CD1c-positive myeloid dendritic cell (primary cell): ENCODE results near the gene DPEP1.
"Not testable (repeated sequence)": the region's sequence is repeated elsewhere in the genome, so short reads cannot be mapped to it uniquely, and the experiment has no call there.

ENCODE experiments used
- DNase-seq: peaks from one replicate; pipeline ENCODE4 v3.0.0-alpha.2; 2016; ENCODE audit errors: extremely low spot score

Gene DPEP1

DNA sequence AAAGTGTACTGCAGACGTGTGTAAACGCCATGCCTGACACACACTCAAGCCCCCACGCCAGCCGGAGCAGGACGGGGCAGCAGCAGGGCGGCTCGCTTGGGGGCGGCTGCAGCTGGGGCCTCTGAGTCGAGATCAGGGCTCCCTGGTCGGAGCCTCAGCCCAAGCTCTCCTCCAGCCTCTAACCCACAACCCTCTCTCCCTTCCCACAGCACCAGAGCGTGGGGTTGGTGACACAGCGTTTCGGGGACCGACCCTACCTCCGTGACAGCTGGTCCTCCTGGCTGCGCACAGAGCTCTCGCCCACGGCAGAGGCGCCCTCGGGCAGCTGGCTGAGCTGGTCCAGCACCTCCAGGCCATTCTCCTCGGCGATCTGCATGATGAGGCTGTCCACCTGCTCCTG lies 32.8 kb downstream of the DPEP1 start:
- DNase-seq, result no peak

- DNase-seq, result no peak
Measured at GRCh38 chr16:89646906-89647305, 33.5 kb downstream of the DPEP1 start.

DNA sequence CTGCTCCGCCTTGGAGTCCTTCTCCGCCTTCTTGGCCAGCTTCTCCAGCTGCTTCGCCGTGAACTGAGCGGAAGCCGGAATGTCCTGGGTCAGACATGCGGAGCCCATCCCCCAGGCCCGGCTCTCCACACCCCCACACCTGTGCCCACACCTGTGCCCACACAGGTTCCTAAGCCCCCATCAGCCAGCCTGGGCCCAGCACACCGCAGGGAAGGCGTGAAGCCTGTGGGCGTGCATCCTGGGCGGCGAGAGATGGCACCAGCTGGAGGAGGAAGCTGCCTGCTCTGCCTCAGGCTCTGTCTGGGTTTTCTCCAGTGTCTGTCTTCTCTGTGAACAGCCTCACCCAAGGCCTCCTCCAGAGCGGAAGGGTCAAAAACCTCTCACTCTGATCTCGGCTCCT lies 38.1 kb downstream of the DPEP1 start:
- no peak for DNase-seq

- DNase-seq, result no peak
Measured at GRCh38 chr16:89653656-89654295, 40.3 kb downstream of the DPEP1 start.

- DNase-seq, result no peak
Measured at GRCh38 chr16:89655062-89655643, 41.7 kb downstream of the DPEP1 start.

DNA sequence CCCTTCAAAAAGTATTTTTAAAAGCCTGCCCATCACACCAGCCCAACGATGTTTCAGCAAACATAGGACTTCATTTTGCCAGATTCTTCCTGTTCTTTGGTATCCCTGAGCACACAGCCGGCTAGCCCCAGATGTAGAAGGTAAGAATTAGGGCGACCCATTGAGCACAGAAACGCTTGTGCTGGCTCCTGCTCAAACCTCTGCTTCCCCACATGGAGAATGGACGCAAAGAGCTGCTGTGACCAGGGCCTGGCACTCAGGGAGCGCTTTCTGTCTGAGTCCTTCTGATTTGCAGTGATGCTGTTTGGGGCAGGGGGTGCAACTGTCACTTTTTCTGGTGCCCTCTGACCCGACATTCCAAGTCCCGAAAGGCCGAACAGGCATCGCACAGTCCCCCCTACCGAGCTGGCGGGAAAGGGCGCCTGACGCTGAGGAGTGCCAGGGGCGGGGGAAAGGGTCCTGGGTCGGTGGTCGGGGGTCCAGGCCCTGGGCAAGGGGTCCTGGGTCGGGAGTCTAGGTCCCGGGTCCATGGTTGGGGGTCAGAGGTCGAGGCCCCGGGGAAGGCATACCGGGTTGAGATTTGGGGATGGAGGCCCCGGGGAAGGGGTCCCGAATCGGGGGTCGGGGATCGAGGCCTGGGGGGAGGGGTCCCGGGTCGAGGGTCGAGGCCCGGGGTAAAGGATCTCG lies 43.1 kb downstream of the DPEP1 start:
- no peak for DNase-seq

DNA sequence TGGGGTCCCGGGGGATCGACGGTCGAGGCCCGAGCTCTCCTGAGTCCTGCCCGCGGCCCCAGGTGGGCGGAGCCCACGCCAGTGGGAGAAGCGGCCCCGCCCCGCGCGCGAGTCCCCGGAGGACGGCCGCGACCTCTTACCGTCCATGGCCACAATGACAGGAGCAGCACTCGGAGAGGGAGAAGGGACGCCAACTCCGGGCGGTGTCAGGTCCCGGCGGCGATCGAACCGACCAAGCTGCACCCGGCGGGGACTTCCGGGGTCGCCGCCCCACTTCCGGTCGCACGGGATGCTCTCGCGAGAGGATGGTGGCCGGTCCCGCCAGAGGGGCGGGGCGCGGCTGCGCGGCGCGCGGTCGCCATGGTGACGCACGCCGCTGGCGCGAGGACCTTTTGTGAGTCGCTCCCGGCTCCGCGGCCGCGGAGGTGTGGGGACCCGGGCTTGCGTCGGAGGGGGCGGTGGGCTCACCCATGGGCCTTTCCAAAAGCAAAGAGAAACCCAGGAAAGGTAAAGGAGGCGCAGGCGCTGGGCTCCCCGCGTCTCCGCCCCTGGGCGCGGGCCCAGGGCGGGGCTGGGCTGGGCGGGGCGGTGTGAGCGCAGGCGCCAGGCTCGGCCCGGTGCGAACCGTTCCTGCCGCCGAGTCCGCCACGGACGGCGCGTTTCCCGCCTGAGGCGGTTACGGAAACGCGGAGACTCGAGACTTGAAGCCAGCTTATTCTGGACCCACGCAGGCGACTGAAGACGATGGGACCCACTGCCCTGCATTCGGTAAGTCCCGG lies 44.2 kb downstream of the DPEP1 start, which contains the start of the genes CHMP1A and SPATA33:
TSS of gene CHMP1A (minus strand) at position 267 of the 779 bp plus-strand sequence. CDS start at position 147, 120 bp downstream.
TSS of gene SPATA33 (plus strand) at position 395 of the 779 bp plus-strand sequence. CDS start at position 471, 76 bp downstream.
- DNase-seq, result peak; percentile 95

GRCh38 chr16:89658221-89658879 lies 44.9 kb downstream of the DPEP1 start:
- DNase-seq, result no peak

GRCh38 chr16:89660146-89660545 lies 46.7 kb downstream of the DPEP1 start:
- DNase-seq, result no peak

- no peak for DNase-seq
Measured at GRCh38 chr16:89661215-89661614, 47.8 kb downstream of the DPEP1 start.

DNA sequence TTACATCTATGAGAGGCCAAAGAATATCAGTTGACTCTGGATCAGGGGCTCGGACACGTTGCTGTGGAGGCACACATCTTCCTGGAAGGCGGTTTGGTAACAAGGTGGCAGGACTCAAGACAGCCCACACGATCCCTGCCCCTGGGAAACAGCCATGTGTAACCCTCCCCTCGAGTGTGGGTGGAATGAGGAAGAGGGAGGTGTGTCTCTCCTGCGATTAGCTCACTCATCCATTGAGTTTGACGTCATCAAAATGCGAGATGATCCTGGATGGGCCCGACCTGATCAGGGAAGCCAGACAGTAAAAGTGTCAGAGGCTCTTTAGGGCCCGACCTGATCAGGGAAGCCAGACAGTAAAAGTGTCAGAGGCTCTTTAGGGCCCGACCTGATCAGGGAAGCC lies 50.8 kb downstream of the DPEP1 start:
- DNase-seq, result not testable (repeated sequence)

- DNase-seq, result not testable (repeated sequence)
Measured at GRCh38 chr16:89667000-89667399, 53.6 kb downstream of the DPEP1 start.

GRCh38 chr16:89667633-89668032 lies 54.2 kb downstream of the DPEP1 start:
- DNase-seq, result no peak

DNA sequence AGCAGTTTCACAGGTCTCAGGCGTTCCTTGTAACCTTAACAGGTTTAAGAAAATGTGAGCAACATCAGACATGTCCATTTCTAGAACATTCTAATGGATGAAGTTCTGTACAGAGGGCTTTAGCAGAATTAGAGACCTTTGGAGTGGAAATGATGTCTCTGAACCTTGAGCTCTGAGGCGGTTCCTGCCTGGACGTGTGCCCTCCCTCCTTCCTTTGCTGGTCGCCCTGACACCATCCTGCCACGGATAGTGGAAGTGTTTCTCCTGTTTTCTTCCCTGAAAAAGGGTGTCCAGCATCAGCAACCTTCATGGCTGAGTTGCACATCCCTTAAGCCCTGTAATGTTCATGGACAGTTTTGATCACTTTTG lies 55.3 kb downstream of the DPEP1 start:
- DNase-seq, result no peak

DNA sequence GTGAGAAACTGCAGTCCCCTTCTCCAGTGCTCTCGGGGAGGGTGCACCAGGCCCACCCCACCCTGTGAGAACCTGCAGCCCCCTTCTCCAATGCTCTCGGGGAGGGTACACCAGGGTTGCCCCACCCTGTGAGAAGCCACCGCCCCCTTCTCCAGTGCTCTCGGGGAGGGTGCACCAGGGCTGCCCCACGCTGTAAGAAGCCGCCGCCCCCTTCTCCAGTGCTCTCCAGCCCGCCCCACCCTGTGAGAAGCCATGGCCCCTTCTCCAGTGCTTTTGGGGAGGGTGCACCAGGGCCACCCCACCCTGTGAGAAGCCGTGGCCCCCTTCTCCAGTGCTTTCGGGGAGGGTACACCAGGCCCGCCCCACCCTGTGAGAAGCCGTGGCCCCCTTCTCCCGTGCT lies 56.3 kb downstream of the DPEP1 start:
- no peak for DNase-seq

DNA sequence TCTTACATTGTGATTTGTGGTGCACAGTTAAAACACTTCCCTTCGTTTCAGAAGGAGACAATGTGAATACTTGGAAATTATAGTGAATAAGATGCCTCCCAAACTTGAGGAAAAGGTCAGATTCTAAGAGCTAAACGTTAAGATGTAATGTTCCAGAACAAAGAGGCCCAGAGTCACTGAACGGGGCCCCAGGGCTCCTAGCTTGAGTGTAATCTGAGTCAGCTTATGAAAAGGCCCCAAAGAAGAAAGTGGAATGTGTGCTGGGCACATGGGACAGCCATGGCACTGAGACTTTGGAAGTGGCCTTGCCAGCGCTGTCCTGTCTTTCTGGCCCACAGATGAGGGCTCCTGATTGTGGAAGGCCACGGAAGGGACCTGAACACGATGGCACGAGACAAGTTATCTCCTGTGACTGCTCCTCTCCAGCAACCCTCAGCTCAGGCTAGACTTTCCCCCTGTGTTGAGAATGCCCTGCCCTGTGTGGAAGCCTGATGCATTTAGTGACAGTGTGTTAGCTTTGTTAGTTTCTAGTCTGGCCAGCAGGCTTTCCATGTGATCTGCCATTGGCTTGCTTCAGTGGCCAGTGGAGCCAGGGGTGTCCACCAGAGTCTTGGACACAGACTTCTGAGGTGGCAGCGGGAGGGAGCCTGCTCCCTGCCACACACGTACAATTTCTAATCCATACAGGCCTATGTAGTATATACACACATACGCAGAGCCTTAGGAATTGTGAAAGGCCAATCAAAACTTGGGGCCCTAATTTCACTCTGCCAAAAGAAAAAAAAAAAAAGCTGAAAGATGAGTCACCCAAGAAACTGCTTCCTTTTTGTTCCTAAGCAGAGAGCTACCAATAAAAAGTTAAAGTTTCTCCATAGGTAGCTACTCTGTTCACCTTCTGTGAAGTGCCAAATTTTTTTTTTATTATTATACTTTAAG lies 57.3 kb downstream of the DPEP1 start:
- no peak for DNase-seq

DNA sequence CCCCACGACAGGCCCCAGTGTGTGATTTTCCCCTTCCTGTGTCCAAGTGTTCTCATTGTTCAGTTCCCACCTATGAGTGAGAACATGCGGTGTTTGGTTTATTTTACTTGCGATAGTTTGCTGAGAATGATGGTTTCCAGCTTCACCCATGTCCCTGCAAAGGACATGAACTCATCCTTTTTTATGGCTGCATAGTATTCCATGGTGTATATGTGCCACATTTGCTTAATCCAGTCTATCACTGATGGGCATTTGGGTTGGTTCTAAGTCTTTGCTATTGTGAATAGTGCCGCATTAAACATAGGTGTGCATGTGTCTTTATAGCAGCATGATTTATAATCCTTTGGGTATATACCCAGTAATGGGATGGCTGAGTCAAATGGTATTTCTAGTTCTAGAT lies 58.1 kb downstream of the DPEP1 start:
- DNase-seq, result not testable (repeated sequence)

GRCh38 chr16:89672177-89672941 lies 58.9 kb downstream of the DPEP1 start:
- DNase-seq, result no peak

GRCh38 chr16:89678258-89678657 lies 64.8 kb downstream of the DPEP1 start:
- DNase-seq, result no peak

GRCh38 chr16:89685916-89686315 lies 72.5 kb downstream of the DPEP1 start:
- DNase-seq, result no peak
